GM19468 (cell line): Measurements from ENCODE around the gene GID8.

Experiments used
- ATAC-seq: cut with Tn5 transposase; IDR thresholded peaks from one replicate; pipeline ENCODE4 v1.9.1; 2021; ENCODE audit warnings: mild to moderate bottlenecking, moderate library complexity, moderate number of reproducible peaks; ENCODE audit not compliant: unreplicated experiment; ENCODE audit errors: extremely low read depth

The GID8 gene

DNA sequence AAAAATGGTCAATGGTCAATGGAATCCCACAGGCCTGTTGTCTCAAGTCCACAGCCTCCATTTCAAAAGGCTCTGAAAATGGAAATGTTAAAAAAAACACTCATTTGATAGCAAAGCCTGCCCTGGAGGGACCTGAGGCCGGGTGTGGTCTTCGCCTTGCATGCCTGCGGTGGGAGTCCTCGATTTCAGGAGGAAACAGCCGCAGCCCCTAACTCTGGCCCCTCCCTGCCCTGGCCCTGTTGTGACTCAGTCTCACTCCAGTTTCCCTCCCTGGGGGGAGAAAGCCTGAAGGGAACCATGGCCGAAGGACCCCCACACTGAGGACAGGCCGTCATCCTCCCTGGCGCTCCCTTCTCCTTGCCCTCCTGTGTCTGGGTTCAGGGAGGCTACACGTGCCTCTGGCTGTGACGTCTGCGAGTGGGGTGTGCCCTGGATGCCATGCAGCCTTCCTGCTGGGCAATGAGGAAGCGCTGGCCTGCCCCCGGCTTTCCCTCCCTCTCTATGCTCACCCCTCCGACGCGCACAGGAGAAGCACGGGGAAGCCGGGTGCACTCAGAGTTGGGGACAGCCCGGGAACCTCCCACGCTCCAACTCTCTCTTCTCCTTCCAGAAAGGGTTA lies 59.6 kb downstream of the GID8 start:
- no peak for ATAC-seq
